ENCODE data around the gene DIS3L2.
A peak's percentile ranks its signal among the peaks of the same experiment; 100 is the strongest.

DIS3L2 gene

GRCh38 chr2:231961349-231962166, at the start of gene DIS3L2:
Gene DIS3L2 (plus strand): TSS chr2:231961713. CDS start chr2:232014928, 53,215 bp downstream.
- peak; percentile 56 for DNase-seq

DNA sequence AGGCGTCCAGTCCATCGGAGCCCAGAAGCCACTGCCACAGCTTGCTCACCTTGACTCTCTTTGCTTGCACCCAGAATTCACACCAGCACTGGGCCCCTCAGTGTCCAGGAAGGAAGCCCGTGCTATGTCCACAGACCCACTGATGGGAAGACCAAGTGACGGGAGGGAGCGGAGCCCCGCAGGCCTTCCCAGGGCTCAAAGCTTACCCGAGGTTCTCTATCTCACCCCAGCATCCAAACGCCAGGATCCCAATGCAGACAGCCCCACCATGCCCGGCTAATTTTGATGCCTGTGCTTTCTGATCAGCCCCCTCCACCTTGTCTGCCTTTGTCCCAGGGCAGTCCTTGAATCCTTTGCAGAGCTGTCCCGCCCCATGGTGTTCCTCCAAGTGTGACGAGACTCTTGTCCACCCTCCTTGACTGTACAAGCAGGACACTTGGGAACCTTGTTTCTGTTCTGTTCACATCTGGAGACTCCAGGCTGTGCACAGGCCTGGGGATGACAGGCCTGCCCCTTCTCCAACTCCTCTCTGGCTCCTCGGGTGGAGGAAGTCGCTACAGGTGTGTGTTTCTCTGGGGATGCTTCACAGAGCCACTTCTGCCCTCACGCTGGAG, 47.3 kb upstream of the DIS3L2 start:
- no peak for DNase-seq

- no peak for DNase-seq
Observed at GRCh38 chr2:231917280-231918066, 44.0 kb upstream of the DIS3L2 start.

GRCh38 chr2:231918501-231919330, 42.8 kb upstream of the DIS3L2 start:
- DNase-seq = no peak

- no peak for DNase-seq
Observed at GRCh38 chr2:231919341-231920035, 42.0 kb upstream of the DIS3L2 start.

GRCh38 chr2:231920366-231920765, 41.1 kb upstream of the DIS3L2 start:
- DNase-seq = no peak

GRCh38 chr2:231920795-231921194, 40.7 kb upstream of the DIS3L2 start:
- DNase-seq = no peak

DNA sequence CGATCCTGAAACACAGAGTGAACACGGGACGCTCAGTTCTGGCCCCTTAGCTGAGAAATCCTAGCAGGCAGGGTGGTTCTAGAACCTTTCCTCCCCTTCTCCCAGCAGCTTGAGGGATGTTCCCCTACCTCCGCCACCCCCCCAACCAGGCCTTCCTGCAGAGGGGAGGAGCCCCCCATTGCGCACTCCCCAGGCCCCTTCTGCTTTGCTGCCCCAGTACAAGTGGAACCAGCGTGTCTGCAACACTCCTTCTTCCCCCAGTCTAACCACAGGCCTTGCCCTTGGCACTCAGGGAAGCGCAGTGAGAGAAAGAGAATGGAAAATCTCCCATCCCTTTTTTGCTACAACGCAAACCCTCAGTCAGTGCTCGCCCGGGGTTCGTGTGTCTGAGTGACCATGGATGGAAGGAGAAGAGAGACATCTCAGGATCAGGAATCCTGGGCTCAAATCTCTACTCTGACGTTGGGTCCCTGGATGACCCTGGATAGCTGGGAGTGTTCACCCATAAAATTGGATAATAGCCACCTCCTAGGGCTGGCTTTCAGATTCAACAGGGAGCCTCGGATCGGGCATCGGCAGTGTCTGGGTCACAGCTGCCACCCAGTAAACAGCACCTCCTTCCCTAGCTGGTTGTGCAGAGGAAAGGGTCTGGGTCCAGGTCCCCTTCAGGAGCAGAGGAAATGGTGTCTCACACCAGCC, 39.1 kb upstream of the DIS3L2 start:
- no peak for DNase-seq

- peak; percentile 14 for DNase-seq
Observed at GRCh38 chr2:231923010-231923344, 38.5 kb upstream of the DIS3L2 start.

DNA sequence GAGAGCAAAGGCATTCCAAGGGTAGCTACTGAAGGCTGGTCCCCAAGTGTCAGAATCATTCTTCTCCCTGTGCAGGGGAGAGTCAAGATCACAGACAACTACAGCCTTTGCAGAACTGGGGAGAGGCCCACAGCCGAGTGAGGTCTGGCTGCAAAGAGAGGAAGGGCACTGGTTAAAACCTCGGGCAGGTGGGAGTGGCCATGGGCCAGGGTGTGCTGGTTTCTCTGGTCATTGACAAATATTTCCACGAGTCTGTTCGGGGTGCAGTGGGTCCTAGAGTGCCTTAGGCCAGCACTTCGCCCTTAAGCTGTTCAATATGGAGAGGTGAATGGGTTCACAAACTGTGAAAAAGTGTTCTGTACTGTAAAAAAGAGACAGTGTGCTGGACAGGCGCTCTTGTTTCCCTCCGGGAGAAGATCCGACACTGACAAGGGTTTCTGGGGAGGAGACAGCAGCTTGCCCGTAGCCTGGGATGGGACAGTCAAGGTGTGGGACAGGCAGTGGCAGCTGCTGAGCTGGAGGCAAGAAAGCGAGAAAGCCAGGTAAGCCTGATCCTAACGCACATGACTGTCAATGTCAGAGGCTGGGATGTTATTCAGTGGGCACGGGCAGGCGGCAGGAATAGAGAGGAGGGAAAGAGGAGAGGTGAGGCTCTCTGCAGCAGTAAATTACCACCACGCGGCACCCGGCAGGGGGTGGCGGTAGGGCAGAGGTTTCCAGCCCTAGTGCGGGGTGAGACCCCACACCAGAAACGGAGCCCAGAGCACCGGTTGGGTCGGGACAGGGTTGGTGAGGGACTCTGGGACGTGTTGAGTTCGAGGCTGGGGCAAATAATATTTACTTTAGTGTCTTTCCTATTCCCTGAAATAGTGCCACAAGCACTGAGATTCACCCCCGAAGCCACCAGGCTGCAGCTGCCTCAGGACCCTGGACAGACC, 37.3 kb upstream of the DIS3L2 start:
- no peak for DNase-seq

DNA sequence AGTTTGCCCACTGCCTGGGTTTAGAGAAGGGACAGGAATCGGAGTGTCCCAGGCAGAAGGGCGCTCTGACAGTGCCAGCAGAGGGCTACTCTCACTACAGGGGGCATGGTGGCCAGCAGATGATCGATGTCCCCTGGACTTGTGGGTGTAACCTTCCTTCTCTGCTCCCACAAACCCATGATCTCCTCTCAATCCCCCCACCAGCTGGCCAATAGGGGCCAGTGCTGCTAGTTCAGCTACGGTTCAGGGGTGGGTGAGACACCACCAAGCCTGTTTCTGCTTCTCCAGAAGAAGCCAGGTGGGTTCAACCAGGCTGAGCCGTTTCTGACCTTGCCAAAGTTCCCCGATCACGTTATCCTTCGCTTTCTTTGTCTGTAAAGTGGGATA, 36.6 kb upstream of the DIS3L2 start:
- DNase-seq = no peak

- DNase-seq = no peak
Observed at GRCh38 chr2:231925303-231926179, 36.0 kb upstream of the DIS3L2 start.

- no peak for DNase-seq
Observed at GRCh38 chr2:231926180-231926741, 35.3 kb upstream of the DIS3L2 start, which contains the start of gene NPPC. Gene NPPC (minus strand): TSS chr2:231926396. CDS start chr2:231926249, 147 bp downstream.

- DNase-seq = no peak
Observed at GRCh38 chr2:231926761-231927565, 34.5 kb upstream of the DIS3L2 start.

DNA sequence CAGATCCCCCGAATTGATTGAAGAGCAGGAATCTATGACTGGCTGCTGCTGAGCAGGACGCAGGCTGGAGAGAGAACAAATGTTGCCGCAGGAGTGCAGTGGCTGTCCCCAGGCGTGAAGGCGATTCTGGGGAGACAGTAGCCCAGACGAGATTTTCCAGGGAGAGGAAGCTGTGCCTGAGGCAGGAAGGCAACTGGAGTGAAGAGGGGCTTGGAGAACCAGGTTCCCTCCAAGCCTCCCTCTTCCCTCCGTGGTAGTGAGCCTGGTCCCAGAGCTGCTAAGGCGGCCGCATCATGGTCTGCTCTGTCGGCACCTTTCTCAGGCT, 34.0 kb upstream of the DIS3L2 start:
- no peak for DNase-seq

- no peak for DNase-seq
Observed at GRCh38 chr2:231928481-231928880, 33.0 kb upstream of the DIS3L2 start.

DNA sequence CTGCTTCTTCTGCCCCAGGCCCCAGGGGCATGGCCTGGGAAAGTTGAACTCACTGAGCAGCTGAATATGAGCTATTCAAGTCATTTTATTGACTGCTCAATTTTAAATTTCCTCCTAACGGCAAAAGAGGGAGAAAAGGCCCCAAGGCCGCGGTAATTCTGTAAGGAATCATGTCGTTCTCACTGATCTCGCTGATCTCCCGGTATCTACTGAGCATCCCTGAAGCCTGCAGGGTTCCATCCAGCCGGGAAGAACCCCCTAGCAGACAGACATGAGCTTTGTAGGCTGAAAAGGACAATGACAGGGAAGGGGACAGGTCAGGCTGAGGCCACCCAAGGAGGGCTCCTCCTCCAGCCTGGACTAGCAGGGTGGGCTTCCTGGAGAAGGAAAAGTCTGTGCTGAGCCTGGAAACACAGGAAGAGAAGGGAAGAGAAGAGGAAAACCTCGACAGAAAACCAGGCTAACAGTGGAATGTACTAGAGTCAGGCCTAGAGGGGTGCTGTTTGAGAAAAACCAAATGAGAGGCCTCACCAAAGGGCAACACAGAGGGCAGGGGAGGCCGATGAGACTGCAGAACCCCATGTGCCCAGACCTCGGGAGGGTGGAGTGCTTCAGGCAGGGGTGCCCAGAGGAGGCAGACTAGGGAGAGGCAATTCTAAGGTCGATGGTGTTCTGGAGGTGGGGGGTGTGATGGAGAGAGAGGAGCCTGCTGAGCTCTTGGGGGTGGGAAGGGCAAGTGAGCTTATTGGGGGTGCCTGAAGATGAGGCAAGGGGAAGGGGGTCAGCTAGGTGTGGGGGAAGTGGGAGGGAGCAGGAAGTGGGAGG, 32.4 kb upstream of the DIS3L2 start:
- DNase-seq = no peak
